DND-41 (cell line): ENCODE results near the gene EPHA10.

Experiments
- ATAC-seq: fragments of 200-7000 bp; cut with Tn5 transposase; 3 replicates; pipeline ENCODE4 v1.9.1; 2021; ENCODE audit warnings: low read depth; ENCODE audit not compliant: insufficient read depth
- DNase-seq: peaks from one replicate; pipeline ENCODE4 v3.0.0-alpha.2; 2020
- H2AFZ ChIP-seq: 2 replicates; pipeline ENCODE4 v1.6.0; 2012; ENCODE audit warnings: low read depth, low read length
- H3K27ac ChIP-seq: 2 replicates; pipeline ENCODE4 v1.5.1; 2012; ENCODE audit warnings: low read length, inconsistent platforms
- H3K27me3 ChIP-seq: fragments of 200-600 bp; sonication (generic); 2 replicates; pipeline ENCODE4 v1.6.0; 2012; ENCODE audit warnings: low read length, mild to moderate bottlenecking, inconsistent platforms; ENCODE audit not compliant: insufficient read depth, poor library complexity
- H3K36me3 ChIP-seq: 2 replicates; pipeline ENCODE4 v1.5.1; 2012; ENCODE audit warnings: low read length, inconsistent platforms; ENCODE audit not compliant: insufficient read depth
- H3K4me1 ChIP-seq: 2 replicates; pipeline ENCODE4 v1.5.1; 2012; ENCODE audit warnings: mild to moderate bottlenecking, low read length; ENCODE audit not compliant: insufficient read depth
- H3K4me2 ChIP-seq: 2 replicates; pipeline ENCODE4 v1.6.0; 2012; ENCODE audit warnings: mild to moderate bottlenecking, moderate library complexity, low read length, inconsistent platforms; ENCODE audit not compliant: insufficient read depth
- H3K4me3 ChIP-seq, 2 experiments: fragments of 200-600 bp in 1 of 2; shearing (Covaris generic) in 1 of 2; 2 replicates each; pipeline ENCODE4 v1.5.1; 2012 to 2016; ENCODE audit warnings: inconsistent platforms in 2 of 2, low read length in 2 of 2, mild to moderate bottlenecking in 2 of 2, low read depth in 1 of 2, moderate library complexity in 1 of 2
- H3K79me2 ChIP-seq: 2 replicates; pipeline ENCODE4 v1.6.0; 2012; ENCODE audit warnings: low read length, inconsistent platforms; ENCODE audit not compliant: insufficient read depth
- H3K9ac ChIP-seq: 2 replicates; pipeline ENCODE4 v1.6.0; 2012; ENCODE audit warnings: low read depth, mild to moderate bottlenecking, inconsistent platforms, low read length, moderate library complexity
- H3K9me3 ChIP-seq: 2 replicates; pipeline ENCODE4 v1.5.1; 2012; ENCODE audit warnings: low read length, moderate library complexity, mild to moderate bottlenecking, inconsistent platforms; ENCODE audit not compliant: insufficient read depth, severe bottlenecking
- H4K20me1 ChIP-seq: 2 replicates; pipeline ENCODE4 v1.6.0; 2012; ENCODE audit warnings: low read length; ENCODE audit not compliant: insufficient read depth
- CTCF ChIP-seq: IDR thresholded peaks from 2 replicates; pipeline ENCODE4 v1.5.1; 2012; ENCODE audit warnings: borderline replicate concordance, low read length, moderate library complexity, mild to moderate bottlenecking; ENCODE audit not compliant: poor library complexity, severe bottlenecking; ENCODE audit errors: extremely low read depth
- EZH2 ChIP-seq: IDR thresholded peaks from 3 replicates; pipeline ENCODE4 v1.6.1; 2012; ENCODE audit warnings: borderline replicate concordance, low read depth, mild to moderate bottlenecking, moderate library complexity, low read length, inconsistent platforms; ENCODE audit not compliant: severe bottlenecking

EPHA10 gene

GRCh38 chr1:37752583-37753471, 12.1 kb downstream of the EPHA10 start:
- no peak overlapping the region for H3K9ac ChIP-seq
- no peaks in the 10 kb centered on the region for H3K4me1 ChIP-seq
- H3K36me3 ChIP-seq: no peaks in the 10 kb centered on the region
- no peaks in the 10 kb centered on the region; the same call in 1 of the 2 replicates for H4K20me1 ChIP-seq
- no peak overlapping the region for H3K4me2 ChIP-seq
- no peak overlapping the region for H3K4me3 ChIP-seq
- no peak overlapping the region for H3K27ac ChIP-seq
- no peaks in the 10 kb centered on the region for H3K27me3 ChIP-seq
- no peaks in the 10 kb centered on the region for H3K9me3 ChIP-seq
- no peak for DNase-seq
- H3K79me2 ChIP-seq: no peaks in the 10 kb centered on the region
- ATAC-seq: no peak
- no peak for TF ChIP-seq EZH2
- no peak for TF ChIP-seq CTCF
- H2AFZ ChIP-seq: no peak overlapping the region

- Histone ChIP-seq H3K4me1 (no peaks in the 10 kb centered on the region), H3K4me3 (no peak overlapping the region), H4K20me1 (no peaks in the 10 kb centered on the region; the same call in 1 of the 2 replicates), H3K9ac (no peak overlapping the region), H3K27ac (no peak overlapping the region), H3K4me2 (no peak overlapping the region), H3K79me2 (no peaks in the 10 kb centered on the region), H3K36me3 (no peaks in the 10 kb centered on the region), H2AFZ (no peak overlapping the region), H3K27me3 (no peaks in the 10 kb centered on the region), H3K9me3 (no peaks in the 10 kb centered on the region)
- no peak for ATAC-seq
- TF ChIP-seq CTCF (no peak), EZH2 (no peak)
- no peak for DNase-seq
Observed at GRCh38 chr1:37752213-37752582, 12.7 kb downstream of the EPHA10 start.

- no peaks in the 10 kb centered on the region for H3K79me2 ChIP-seq
- H3K27me3 ChIP-seq: no peaks in the 10 kb centered on the region
Observed at GRCh38 chr1:37748565-37748964, 16.4 kb downstream of the EPHA10 start.

More at GRCh38 chr1:37748565-37748964, 16.4 kb downstream of the EPHA10 start:
- H3K4me2 ChIP-seq: no peak overlapping the region
- no peak overlapping the region for H3K4me3 ChIP-seq
- H4K20me1 ChIP-seq: no peaks in the 10 kb centered on the region; the same call in 1 of the 2 replicates
- TF ChIP-seq EZH2 (no peak), CTCF (no peak)
- no peak overlapping the region for H3K27ac ChIP-seq
- H3K4me1 ChIP-seq: no peaks in the 10 kb centered on the region
- H2AFZ ChIP-seq: no peak overlapping the region
- DNase-seq (no peak), ATAC-seq (no peak)
- no peaks in the 10 kb centered on the region for H3K36me3 ChIP-seq
- H3K9me3 ChIP-seq: no peaks in the 10 kb centered on the region
- H3K9ac ChIP-seq: no peak overlapping the region
